HEK293 (cell line): ENCODE data around the gene PID1.

Experiments used
- CTCF ChIA-PET: fragments of 350-600 bp; formaldehyde crosslinking; extraction: SDS; loops from one replicate; lab custom pipeline; 2021; ENCODE audit warnings: antibody characterized with exemption; lab: Yijun Ruan, JAX
- POLR2A ChIA-PET: fragments of 300-600 bp; formaldehyde crosslinking; extraction: SDS; loops from one replicate; lab custom pipeline; 2020; ENCODE audit warnings: antibody characterized with exemption, inconsistent platforms; lab: Yijun Ruan, JAX
- H3K27ac ChIP-seq: fragments of 200-500 bp; sonication (Bioruptor generic); 2 replicates; pipeline ENCODE4 v1.5.1; 2014; ENCODE audit warnings: low read depth, low read length, control low read depth, inconsistent platforms; ENCODE audit errors: extremely low read depth
- H3K36me3 ChIP-seq, 2 experiments: fragments of 200-500 bp in 1 of 2; sonication (Bioruptor generic) in 1 of 2; 1 replicate in 1 of 2; 2 replicates in 1 of 2; pipeline ENCODE4 v1.5.1; 2014 to 2017; ENCODE audit warnings: inconsistent platforms in 2 of 2, low read length in 2 of 2; ENCODE audit not compliant: control insufficient read depth in 2 of 2, insufficient read depth in 1 of 2
- H3K4me1 ChIP-seq: fragments of 200-500 bp; sonication (Bioruptor generic); 2 replicates; pipeline ENCODE4 v1.5.1; 2014; ENCODE audit warnings: mild to moderate bottlenecking, low read length, inconsistent platforms; ENCODE audit not compliant: control insufficient read depth, insufficient read depth
- H3K4me3 ChIP-seq: 2 replicates; pipeline ENCODE4 v1.5.1; 2011; ENCODE audit warnings: low read depth, mild to moderate bottlenecking, control low read depth, low read length, moderate library complexity
- H3K9me3 ChIP-seq: fragments of 200-500 bp; sonication (Bioruptor generic); 2 replicates; pipeline ENCODE4 v1.5.1; 2014; ENCODE audit warnings: low read depth, low read length, inconsistent platforms; ENCODE audit not compliant: control insufficient read depth, insufficient read depth
- AEBP2 ChIP-seq: fragments of 450-650 bp; formaldehyde crosslinking; IDR thresholded peaks from 2 replicates; pipeline ENCODE4 v1.5.1; 2016; ENCODE audit warnings: missing biosample characterization, missing genetic modification characterization, borderline replicate concordance
- GLIS2 ChIP-seq: fragments of 450-650 bp; formaldehyde crosslinking; IDR thresholded peaks from 2 replicates; pipeline ENCODE4 v1.5.1; 2016; ENCODE audit warnings: missing biosample characterization, missing genetic modification characterization
- HOXC10 ChIP-seq: sonication (generic); formaldehyde crosslinking; IDR thresholded peaks from 2 replicates; pipeline ENCODE4 v1.8.1; 2023; ENCODE audit warnings: mild to moderate bottlenecking, missing genetic modification reagents
- PRDM1 ChIP-seq: fragments of 450-650 bp; formaldehyde crosslinking; IDR thresholded peaks from 2 replicates; pipeline ENCODE4; 2016; ENCODE audit warnings: missing biosample characterization, missing genetic modification characterization
- RBAK ChIP-seq: fragments of 450-650 bp; formaldehyde crosslinking; IDR thresholded peaks from 2 replicates; pipeline ENCODE4 v1.5.1; 2016; ENCODE audit warnings: missing biosample characterization, missing genetic modification characterization
- SP3 ChIP-seq: fragments of 450-650 bp; formaldehyde crosslinking; IDR thresholded peaks from 2 replicates; pipeline ENCODE4 v1.5.1; 2016; ENCODE audit warnings: missing biosample characterization, missing genetic modification characterization
- ZBTB44 ChIP-seq: fragments of 450-650 bp; IDR thresholded peaks from 2 replicates; pipeline ENCODE4 v1.5.1; 2018; ENCODE audit warnings: missing biosample characterization, mild to moderate bottlenecking, missing genetic modification characterization
- ZNF157 ChIP-seq: fragments of 450-650 bp; formaldehyde crosslinking; IDR thresholded peaks from 2 replicates; pipeline ENCODE4 v1.5.1; 2016; ENCODE audit warnings: missing biosample characterization, missing genetic modification characterization
- ZNF2 ChIP-seq: fragments of 450-650 bp; formaldehyde crosslinking; IDR thresholded peaks from 2 replicates; pipeline ENCODE4 v1.5.1; 2016; ENCODE audit warnings: missing biosample characterization, missing genetic modification characterization
- ZNF354C ChIP-seq: fragments of 450-650 bp; formaldehyde crosslinking; IDR thresholded peaks from 2 replicates; pipeline ENCODE4 v1.5.1; 2016; ENCODE audit warnings: missing biosample characterization, missing genetic modification characterization, low read depth, borderline replicate concordance
- ZNF391 ChIP-seq: fragments of 450-650 bp; formaldehyde crosslinking; IDR thresholded peaks from 2 replicates; pipeline ENCODE4 v1.5.1; 2016; ENCODE audit warnings: low read depth, missing biosample characterization, missing genetic modification characterization, borderline replicate concordance
- ZNF423 ChIP-seq: fragments of 450-650 bp; formaldehyde crosslinking; IDR thresholded peaks from 2 replicates; pipeline ENCODE4 v1.5.1; 2016; ENCODE audit warnings: missing biosample characterization, missing genetic modification characterization
- ZNF510 ChIP-seq: fragments of 450-650 bp; formaldehyde crosslinking; IDR thresholded peaks from 2 replicates; pipeline ENCODE4 v1.5.1; 2018; ENCODE audit warnings: mild to moderate bottlenecking, missing genetic modification characterization, missing biosample characterization; ENCODE audit not compliant: insufficient replicate concordance
- ZNF555 ChIP-seq: fragments of 450-650 bp; formaldehyde crosslinking; conservative IDR thresholded peaks from 2 replicates; pipeline ENCODE4 v1.5.1; 2017; ENCODE audit warnings: missing biosample characterization, mild to moderate bottlenecking, missing genetic modification characterization, inconsistent platforms
- ZNF701 ChIP-seq: fragments of 450-650 bp; formaldehyde crosslinking; IDR thresholded peaks from 2 replicates; pipeline ENCODE4 v1.5.1; 2016; ENCODE audit warnings: missing biosample characterization, missing genetic modification characterization
- ZNF830 ChIP-seq: fragments of 450-650 bp; IDR thresholded peaks from 2 replicates; pipeline ENCODE4 v1.5.0; 2018; ENCODE audit warnings: missing biosample characterization, missing genetic modification characterization, low read depth, mild to moderate bottlenecking, moderate library complexity
- ZSCAN16 ChIP-seq: fragments of 450-650 bp; formaldehyde crosslinking; IDR thresholded peaks from 2 replicates; pipeline ENCODE4 v1.5.1; 2016; ENCODE audit warnings: missing biosample characterization, missing genetic modification characterization
- TF ChIP-seq, protein P1 (sequence below): fragments of 450-650 bp; formaldehyde crosslinking; IDR thresholded peaks from 2 replicates; pipeline ENCODE4 v1.5.1; 2016; ENCODE audit warnings: missing biosample characterization, missing genetic modification characterization

PID1 gene

GRCh38 chr2:229199267-229199666 lies 71.8 kb downstream of the PID1 start (continued):
- TF ChIP-seq ZBTB44 (tag by site-specific recombination) (no peak), GLIS2 (tag by site-specific recombination) (no peak)
- TF ChIP-seq, all 188 proteins: peak for 0

GRCh38 chr2:229196448-229196847 lies 74.6 kb downstream of the PID1 start:
- TF ChIP-seq PRDM1 (tag by site-specific recombination) (no peak), ZNF830 (tag by site-specific recombination) (no peak), ZNF157 (tag by site-specific recombination) (no peak), ZNF2 (tag by site-specific recombination) (no peak), ZNF391 (tag by site-specific recombination) (no peak)
- ChIA-PET CTCF (interaction anchor here (0.6 kb wide), 1 partner anchor 213 kb away, joined by 4 read pairs; no protein-coding TSS in a partner anchor), POLR2A (no interaction called here)
- no peak overlapping the region for H3K27ac ChIP-seq
- no peaks in the 10 kb centered on the region for H3K9me3 ChIP-seq
- H3K4me3 ChIP-seq: no peak overlapping the region
- no peaks in the 10 kb centered on the region for H3K36me3 ChIP-seq
- no peaks in the 10 kb centered on the region for H3K4me1 ChIP-seq

- Histone ChIP-seq H3K27ac (no peak overlapping the region), H3K9me3 (no peaks in the 10 kb centered on the region), H3K4me3 (no peak overlapping the region), H3K4me1 (no peaks in the 10 kb centered on the region), H3K36me3 (no peaks in the 10 kb centered on the region)
- ChIA-PET POLR2A (no interaction called here), CTCF (no interaction called here)
- TF ChIP-seq ZNF423 (tag by site-specific recombination): no peak
- TF ChIP-seq ZNF701: no peak
- TF ChIP-seq ZNF510: no peak
- no peak for TF ChIP-seq SP3 (tag by site-specific recombination)
- TF ChIP-seq ZNF555 (tag by site-specific recombination): no peak
- TF ChIP-seq HOXC10 (CRISPR knock-in tag): no peak
- TF ChIP-seq AEBP2 (tag by site-specific recombination): no peak
- TF ChIP-seq, protein P1, sequence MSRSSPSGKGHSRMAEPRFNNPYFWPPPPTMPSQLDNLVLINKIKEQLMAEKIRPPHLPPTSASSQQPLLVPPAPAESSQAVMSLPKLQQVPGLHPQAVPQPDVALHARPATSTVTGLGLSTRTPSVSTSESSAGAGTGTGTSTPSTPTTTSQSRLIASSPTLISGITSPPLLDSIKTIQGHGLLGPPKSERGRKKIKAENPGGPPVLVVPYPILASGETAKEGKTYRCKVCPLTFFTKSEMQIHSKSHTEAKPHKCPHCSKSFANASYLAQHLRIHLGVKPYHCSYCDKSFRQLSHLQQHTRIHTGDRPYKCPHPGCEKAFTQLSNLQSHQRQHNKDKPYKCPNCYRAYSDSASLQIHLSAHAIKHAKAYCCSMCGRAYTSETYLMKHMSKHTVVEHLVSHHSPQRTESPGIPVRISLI (tag by site-specific recombination): no peak
- no peak for TF ChIP-seq ZNF354C
- TF ChIP-seq ZSCAN16 (tag by site-specific recombination): no peak
- TF ChIP-seq RBAK (tag by site-specific recombination): no peak
These were observed 75.6 kb downstream of the PID1 start for GRCh38 chr2:229195346-229195947.
